GM18951 (cell line): ENCODE measurements around the gene HOXA10.
A peak's percentile ranks its signal among the peaks of the same experiment; 100 is the strongest.

Experiments
- POLR2A ChIP-seq: IDR thresholded peaks from 4 replicates; pipeline ENCODE4 v1.6.1; 2011; ENCODE audit warnings: mild to moderate bottlenecking; ENCODE audit not compliant: insufficient read length, insufficient read depth; ENCODE audit errors: extremely low read depth
- in situ Hi-C: fragments of 300-500 bp; cut with MboI; formaldehyde crosslinking; loops from one replicate; pipeline ENCODE4 v1.12.0; 2022; ENCODE audit warnings: low sequenced_read_pairs, mixed read lengths, inconsistent platforms; ENCODE audit not compliant: unreplicated experiment

Gene HOXA10

DNA sequence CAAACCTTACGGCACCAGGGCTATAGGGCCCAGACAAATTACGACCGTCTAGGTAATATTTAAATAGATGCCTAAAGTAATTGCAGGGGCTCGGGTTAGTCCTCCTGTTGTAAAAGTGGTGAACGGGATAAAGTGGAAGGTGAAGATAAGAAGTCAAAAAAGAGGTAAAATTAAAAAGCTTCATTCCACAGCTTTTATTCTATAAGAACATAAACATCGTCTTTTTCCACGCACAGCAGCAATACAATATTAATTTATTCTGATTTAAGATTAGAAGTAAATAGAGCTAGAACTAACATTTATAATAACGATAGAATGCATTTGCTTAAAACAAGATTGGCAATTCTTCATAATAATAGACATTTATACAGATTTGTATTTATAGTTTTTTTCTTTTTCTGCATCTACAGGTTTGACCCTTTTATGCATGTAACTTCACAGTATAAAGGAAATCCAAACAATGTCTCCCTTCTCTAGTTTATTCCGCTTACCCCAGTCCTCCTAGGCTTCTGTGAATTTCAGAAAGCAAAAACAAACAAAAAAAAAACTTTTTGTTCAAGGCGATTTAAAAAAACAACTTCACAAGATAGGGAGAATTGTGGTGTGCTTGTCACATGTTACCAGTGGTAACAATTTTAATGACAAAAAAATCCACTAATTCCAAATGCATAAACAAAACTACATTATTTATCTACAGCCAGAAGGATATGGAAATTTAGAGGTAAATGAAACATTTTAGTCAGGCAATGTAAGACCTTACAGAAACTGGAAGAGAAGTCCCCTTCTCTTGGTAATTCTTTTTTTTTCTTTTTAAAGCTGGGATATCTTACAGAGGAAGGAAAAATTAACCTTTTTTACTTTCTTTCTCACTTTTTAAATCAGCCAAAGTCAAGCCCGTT, 3.4 kb downstream of the HOXA10 start:
- in situ Hi-C loops, result loop anchor here (10.0 kb wide), 1 partner anchor 1316 kb away; no protein-coding TSS in a partner anchor
- no peak for TF ChIP-seq POLR2A

DNA sequence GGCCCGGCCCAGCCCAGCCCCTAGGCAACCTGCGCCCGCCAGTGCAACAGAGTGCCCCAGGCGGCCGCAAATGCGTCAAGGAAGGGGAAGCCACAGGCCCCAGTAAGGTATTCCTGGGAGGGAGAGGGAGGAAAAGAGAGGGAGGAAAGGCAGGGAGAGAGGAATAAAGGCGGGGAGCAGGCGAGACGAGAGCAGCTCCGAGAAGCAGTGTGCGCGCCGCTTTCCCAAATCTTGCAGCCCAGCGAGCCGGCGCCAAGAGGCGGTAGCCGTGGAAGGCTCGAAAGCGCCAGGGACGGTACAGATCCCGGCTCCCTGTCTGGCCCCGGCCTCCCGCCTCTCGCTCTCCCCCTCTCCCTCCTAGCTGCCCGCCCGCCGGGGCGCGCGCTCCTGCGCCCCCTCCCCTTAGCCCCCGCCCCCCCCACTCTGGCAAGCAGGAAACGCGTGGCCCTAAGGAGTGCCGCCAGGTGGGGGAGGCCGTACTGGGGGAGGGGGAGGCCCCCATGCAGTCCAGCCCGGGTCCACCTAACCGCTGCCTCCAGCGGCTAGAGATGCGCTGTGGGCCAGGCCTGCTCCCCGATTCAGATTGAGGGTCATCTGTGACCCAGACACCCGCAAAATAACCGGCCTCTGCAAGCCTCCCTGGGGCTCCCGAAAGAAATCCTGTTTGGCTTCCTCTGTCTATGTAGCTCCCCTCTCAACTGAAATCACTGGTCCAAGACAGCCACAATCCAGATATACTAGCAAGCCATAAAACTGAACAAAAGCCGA, 4.3 kb downstream of the HOXA10 start:
- in situ Hi-C loops, result loop anchor here (10.0 kb wide), 1 partner anchor 1315 kb away; no protein-coding TSS in a partner anchor
- no peak for TF ChIP-seq POLR2A

DNA sequence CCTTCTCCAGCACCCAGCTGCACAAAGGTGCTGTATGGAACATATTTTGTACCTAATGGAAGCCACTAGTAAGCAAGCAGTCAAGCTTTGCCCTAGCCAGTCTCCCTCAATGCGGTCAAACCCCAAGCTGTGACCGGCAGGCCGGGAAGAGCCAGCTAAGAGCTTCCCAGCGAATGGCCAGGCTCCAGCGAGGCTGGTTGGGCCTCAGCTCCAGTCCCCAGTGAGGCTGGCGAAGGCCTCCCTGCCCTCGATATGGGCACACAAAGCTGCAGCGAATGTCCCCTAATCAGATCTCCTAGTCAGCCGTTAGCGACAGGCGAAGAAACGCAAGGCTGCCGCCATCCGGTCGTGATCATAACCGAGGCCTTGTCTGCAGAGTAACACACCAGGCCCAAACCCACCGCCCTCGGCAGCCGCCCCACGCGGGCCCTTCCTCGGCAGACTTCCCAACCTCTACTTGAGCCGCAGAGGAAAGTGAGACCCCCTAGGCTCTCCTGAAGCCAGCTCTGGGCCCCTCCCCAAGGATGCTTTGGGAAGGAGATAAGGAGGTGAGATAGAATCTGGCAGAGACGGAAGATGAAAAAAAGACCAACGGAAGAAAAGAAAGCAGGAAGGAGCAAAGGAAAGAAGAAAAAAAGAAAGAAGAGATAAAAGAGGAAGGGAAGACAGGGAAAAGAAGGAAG, 5.7 kb downstream of the HOXA10 start:
- no peak for TF ChIP-seq POLR2A
- in situ Hi-C loops, result no loop called here

DNA sequence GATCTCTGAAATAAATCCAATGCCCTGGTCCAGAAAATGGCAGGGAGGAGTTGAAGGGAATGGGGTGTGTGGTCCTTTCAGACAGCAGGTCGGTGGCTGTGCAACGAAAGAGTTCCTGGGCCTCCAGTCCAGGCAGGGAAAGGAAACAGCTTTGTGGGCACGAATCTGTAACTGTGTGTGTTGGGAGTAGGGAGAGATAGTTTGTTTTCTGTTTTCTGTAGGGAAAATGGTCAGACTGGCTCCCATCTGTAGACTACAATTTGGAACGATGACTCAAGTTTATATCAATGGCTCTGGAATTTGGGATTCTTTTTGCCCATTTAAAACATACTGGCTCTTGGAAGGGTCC, 6.2 kb downstream of the HOXA10 start:
- TF ChIP-seq POLR2A, result no peak
- in situ Hi-C loops, result no loop called here

DNA sequence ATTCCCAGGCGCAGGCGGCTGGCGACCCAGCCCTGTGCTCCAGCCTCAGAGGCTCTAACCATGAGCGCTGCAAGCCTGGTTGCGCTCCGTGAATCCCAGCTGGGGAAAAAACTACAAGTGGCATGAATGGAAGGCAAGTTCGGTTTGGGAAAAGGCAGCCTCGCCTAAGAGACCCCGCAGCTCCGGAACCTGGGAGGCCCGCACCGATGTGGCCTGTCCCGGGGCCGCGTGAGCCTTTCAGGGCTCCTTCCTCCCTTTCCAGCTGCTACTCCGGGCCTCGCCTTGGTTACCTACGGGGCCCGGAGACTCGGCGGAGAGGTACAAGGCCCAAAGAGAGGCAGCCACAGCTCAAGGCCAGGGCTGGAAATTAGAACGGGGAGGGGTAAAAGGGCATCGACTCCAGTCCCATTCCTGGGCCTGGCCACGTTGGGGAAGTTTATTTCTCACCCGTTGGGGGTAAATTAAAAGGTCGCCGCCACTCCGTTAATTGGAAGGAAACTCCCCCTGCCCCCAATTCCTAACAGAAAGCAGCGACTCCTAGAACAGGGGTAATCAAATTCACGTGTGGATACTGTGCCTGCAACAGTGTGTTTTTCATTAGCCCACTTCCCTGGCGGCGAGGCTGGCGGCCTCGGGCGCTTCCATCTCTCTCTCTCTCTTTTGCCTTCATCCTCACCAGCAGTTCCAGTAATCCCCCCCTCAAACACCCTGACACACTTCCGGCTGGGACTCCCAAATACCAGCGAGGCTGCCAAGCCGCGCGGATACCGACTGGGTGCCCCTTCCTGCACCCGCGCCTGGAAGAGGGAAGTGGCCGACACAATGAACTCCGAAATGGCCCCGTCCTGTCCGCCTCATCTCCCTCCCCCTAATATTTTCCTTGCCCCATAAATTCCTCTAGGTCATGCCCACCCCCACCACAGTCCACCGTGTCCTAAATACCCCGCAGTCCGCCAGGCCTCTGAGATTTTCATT, 7.3 kb downstream of the HOXA10 start:
- in situ Hi-C loops, result no loop called here
- TF ChIP-seq POLR2A, result no peak

DNA sequence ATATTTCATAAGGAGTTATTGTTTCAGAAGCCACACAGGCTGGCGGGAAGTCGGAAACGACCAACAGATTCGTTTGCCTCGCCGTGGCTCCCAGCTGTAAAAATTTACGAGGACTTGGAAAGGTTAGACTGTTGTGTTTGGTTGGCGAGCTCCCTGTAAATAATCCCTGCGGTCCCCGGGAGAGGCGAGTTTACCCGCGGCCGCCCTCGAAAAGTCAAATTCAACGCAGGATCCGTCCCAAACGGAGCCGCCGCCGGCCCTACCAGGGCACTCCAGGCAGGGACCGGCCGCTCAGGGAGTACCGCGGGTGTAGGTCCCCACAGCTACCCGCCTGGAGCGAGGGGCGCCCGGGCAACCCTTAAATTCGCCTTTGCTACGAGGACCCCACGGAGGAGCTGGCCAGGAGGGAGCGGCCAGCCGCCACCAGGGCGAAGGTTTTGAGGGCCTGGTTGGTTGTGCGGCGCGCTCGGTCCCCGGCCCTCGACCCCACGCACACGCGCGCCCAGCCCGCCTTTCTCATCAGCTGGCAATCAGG, 8.1 kb downstream of the HOXA10 start:
- in situ Hi-C loops, result no loop called here
- TF ChIP-seq POLR2A, result no peak

DNA sequence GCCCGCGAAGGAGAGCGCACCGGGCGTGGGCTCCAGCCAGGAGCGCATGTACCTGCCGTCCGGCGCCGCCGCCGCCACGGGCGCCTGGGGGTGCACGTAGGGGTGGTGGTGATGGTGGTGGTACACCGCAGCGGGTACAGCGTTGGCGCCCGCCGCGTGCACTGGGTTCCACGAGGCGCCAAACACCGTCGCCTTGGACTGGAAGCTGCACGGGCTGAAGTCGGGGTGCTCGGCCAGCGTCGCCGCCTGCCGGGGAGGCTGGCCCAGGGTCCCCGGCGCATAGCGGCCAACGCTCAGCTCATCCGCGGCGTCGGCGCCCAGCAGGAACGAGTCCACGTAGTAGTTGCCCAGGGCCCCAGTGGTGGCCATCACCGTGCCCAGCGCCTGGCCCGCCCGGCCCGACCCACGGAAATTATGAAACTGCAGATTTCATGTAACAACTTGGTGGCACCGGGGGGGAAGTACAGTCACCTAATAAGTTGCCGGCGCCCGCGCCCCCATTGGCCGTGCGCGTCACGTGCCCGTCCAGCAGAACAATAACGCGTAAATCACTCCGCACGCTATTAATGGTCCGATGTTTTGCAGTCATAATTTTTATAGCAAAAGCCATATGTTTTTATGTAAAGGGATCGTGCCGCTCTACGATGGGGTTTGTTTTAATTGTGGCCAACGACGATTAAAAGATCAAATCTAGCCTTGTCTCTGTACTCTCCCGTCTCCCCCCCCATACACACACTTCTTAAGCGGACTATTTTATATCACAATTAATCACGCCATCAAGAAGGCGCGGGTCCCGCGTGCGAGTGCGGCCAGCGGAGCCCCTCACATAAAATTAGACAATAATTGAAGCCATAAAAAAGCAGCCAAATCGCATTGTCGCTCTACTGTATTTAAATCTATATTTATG, 8.8 kb downstream of the HOXA10 start, which contains the start of gene HOXA9:
TSS of gene HOXA9 (minus strand) at position 449 of the 907 bp plus-strand sequence. CDS start at position 369, 80 bp downstream.
- in situ Hi-C loops, result no loop called here
- peak; percentile 50 for TF ChIP-seq POLR2A

DNA sequence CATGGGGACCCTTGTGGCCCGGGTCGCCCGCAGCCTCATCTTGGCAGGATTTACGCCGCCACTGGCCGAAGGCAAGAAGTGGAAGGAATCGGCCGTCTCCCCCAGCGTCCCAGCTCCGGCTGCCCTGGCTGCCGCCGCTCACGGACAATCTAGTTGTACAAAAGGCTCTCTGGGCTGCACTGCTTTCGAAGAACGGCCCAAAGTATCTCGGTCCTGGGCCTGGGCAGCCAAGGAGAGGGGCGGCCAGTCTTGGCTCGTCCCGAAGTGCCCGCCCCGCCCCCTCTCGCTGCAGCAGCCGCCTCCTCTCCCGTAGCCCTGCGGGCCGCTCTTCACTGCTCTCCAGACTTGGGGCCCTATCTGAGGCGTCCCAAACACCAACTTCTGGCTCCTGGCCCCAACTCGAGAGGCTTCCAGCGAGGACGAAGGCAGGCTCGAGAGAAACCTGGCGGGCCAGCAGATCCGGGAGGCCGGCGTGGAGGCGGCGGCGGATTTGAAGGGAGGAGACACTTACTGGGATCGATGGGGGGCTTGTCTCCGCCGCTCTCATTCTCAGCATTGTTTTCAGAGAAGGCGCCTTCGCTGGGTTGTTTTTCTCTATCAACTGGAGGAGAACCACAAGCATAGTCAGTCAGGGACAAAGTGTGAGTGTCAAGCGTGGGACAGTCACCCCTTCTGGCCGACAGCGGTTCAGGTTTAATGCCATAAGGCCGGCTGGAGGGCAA, 9.6 kb downstream of the HOXA10 start:
- in situ Hi-C loops, result no loop called here
- TF ChIP-seq POLR2A, result no peak

DNA sequence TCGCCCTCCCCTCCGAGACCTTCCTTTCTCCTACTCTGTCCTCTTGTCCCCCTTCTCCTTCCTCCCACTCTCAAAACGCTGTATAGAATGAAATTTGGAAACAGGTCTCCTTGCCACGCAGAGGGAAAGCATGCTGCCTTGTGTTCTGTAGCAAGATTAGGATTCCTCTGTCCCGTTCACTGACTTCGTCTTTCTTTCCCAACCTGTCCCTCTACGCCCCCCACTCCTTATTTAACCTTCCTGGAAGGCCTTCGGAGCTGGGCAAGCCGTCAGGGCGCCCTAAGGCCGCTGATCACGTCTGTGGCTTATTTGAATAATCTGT, 10.1 kb downstream of the HOXA10 start:
- in situ Hi-C loops, result no loop called here
- TF ChIP-seq POLR2A, result no peak

DNA sequence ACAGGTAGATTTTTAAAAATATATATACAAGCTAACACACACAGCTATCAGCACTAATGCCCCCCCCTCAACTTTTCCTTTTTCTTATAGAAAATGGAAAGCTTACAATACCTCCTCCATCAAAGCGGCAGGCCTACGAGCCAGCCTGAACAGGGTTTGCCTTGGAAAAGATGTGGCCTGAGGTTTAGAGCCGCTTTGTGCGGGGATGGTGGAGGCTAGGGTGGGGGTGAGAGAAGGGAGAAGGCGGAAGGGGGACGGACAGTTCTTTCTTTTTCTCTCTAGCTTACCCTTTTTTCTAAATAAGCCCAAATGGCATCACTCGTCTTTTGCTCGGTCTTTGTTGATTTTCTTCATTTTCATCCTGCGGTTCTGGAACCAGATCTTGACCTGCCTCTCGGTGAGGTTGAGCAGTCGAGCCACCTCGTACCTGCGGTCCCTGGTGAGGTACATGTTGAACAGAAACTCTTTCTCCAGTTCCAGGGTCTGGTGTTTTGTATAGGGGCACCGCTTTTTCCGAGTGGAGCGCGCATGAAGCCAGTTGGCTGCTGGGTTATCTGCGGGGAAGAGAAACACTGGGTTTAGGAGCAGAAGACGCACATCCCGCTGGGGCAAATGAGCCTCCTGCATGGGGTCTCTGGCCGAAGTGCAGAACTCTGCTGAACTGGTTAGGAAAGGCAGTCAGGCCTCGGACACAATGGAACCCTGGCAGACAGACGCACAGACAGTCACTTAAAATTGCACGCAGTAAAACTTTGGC, 10.7 kb downstream of the HOXA10 start:
- no peak for TF ChIP-seq POLR2A
- in situ Hi-C loops, result no loop called here
